Brain microvascular endothelial cell (primary cell): ENCODE measurements around the gene DCXR.

Experiments used
- DNase-seq: peaks from one replicate; pipeline ENCODE4 v3.0.0-alpha.2; 2020
- H3K27ac ChIP-seq: fragments of 250-450 bp; sonication (Bioruptor Pico); 2 replicates; pipeline ENCODE4 v1.5.1; 2020; ENCODE audit warnings: mild to moderate bottlenecking, moderate library complexity
- H3K27me3 ChIP-seq: fragments of 250-450 bp; sonication (Bioruptor Pico); replicated peaks from 2 replicates; pipeline ENCODE4 v1.5.1; 2020; ENCODE audit warnings: mild to moderate bottlenecking
- H3K36me3 ChIP-seq: fragments of 250-450 bp; sonication (Bioruptor Pico); replicated peaks from 2 replicates; pipeline ENCODE4 v1.5.1; 2020; ENCODE audit warnings: mild to moderate bottlenecking
- H3K4me3 ChIP-seq: 2 replicates; pipeline ENCODE4 v1.5.1; 2011; ENCODE audit warnings: low read depth, mild to moderate bottlenecking, control low read depth, low read length, moderate library complexity
- in situ Hi-C: cut with HindIII; loops from 2 replicates; pipeline ENCODE4 v1.10.0; 2017; ENCODE audit warnings: low sequenced_read_pairs, low pct_ligation_motif_present
- TF ChIP-seq, protein P1 (sequence below): IDR thresholded peaks from 2 replicates; pipeline ENCODE4 v1.5.1; 2011; ENCODE audit warnings: low read depth, mild to moderate bottlenecking, moderate library complexity, low read length, control low read depth, inconsistent platforms; ENCODE audit errors: missing control alignments

DCXR gene

DNA sequence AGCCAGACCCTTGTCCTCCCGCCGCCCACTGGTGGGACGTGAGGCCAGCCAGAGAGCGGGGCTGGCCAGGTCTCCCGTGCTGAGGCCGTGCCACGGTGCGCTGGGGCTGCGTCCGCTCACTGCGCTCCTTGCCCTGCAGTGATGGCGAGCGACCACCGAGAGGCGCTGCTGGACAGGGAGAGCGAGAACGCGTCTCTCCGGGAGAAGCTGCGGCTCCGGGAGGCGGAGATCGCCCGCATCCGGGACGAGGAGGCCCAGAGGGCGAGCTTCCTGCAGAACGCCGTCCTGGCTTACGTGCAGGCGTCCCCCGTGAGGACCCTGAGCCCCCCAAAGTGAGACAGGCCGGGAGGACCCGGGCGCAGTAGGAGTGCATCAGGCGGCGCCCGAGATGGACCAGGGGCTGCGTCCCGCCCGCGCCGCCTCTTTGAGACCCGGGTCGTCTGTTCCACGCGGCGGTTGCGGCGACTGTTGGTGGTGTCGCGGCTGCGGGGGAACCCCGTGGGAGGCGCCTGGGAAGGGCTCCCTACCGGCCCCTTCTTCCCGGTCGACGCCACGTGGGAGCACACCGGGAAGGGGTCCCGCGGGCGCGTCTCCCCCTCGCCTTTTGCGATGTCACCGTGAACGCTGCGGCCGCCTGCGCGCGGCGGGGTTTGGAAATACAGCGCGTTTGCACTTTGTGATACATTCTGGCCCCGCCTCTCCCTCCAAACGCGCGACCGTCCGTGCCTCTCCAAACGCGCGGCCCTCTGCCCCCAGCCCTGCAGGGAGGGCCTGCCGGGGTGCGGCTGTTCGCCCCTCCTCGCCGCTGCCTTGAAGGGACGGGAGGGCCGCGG lies 6.8 kb downstream of the DCXR start:
- in situ Hi-C loops = loop anchor here (10.0 kb wide), 1 partner anchor 56 kb away; the partner anchor contains the start of gene ASPSCR1
- peak; percentile 64 for DNase-seq
- H3K4me3 ChIP-seq = peak overlapping the region; percentile 59
- no peaks in the 10 kb centered on the region for H3K27me3 ChIP-seq
- no peaks in the 10 kb centered on the region for H3K36me3 ChIP-seq
- no peak overlapping the region for H3K27ac ChIP-seq
- TF ChIP-seq, protein P1, sequence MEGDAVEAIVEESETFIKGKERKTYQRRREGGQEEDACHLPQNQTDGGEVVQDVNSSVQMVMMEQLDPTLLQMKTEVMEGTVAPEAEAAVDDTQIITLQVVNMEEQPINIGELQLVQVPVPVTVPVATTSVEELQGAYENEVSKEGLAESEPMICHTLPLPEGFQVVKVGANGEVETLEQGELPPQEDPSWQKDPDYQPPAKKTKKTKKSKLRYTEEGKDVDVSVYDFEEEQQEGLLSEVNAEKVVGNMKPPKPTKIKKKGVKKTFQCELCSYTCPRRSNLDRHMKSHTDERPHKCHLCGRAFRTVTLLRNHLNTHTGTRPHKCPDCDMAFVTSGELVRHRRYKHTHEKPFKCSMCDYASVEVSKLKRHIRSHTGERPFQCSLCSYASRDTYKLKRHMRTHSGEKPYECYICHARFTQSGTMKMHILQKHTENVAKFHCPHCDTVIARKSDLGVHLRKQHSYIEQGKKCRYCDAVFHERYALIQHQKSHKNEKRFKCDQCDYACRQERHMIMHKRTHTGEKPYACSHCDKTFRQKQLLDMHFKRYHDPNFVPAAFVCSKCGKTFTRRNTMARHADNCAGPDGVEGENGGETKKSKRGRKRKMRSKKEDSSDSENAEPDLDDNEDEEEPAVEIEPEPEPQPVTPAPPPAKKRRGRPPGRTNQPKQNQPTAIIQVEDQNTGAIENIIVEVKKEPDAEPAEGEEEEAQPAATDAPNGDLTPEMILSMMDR = peak; percentile 87

DNA sequence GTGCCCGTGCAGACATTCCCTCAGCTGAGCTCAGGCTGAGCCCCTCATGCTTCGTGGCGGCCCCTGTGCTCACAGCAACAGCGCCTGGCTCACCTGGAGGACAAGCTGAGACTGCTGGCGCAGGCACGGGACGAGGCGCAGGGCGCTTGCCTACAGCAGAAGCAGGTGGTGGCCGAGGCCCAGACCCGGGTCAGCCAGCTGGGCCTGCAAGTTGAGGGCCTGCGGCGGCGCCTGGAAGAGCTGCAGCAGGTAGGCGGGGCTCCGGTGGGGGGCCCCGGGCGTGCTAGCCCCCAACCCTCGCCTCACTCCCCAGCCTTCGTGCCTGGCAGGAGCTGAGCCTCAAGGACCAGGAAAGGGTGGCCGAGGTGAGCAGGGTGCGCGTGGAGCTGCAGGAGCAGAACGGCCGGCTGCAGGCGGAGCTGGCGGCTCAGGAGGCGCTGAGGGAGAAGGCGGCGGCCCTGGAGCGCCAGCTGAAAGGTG lies 7.5 kb downstream of the DCXR start:
- TF ChIP-seq, protein P1 = no peak
- Histone ChIP-seq H3K27me3 (no peaks in the 10 kb centered on the region), H3K27ac (no peak overlapping the region), H3K36me3 (no peaks in the 10 kb centered on the region), H3K4me3 (no peak overlapping the region)
- in situ Hi-C loops = loop anchor here (10.0 kb wide), 1 partner anchor 55 kb away; the partner anchor contains the start of gene ASPSCR1
- DNase-seq = no peak

DNA sequence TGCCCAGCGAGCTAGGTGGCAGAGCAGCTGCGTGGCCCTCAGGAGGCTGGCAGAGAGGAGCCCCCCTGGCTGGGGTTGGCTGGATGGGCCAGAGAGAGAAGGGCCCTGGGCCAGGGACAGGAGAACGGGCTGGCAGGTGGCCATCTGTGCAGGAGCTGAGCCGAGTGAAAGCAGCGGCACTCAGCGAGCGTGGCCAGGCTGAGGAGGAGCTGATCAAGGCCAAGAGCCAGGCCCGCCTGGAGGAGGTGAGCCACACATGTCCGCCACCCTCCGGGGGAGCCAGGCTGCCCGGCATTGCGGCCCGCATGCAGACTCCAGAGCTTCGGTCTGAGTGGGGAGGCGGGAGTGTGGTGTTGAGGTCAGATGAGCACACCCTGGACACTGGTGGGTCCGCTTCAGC lies 8.1 kb downstream of the DCXR start:
- no peak overlapping the region for H3K27ac ChIP-seq
- DNase-seq = no peak
- no peaks in the 10 kb centered on the region for H3K36me3 ChIP-seq
- H3K27me3 ChIP-seq = no peaks in the 10 kb centered on the region
- TF ChIP-seq, protein P1 = no peak
- in situ Hi-C loops = no loop called here
- no peak overlapping the region for H3K4me3 ChIP-seq

DNA sequence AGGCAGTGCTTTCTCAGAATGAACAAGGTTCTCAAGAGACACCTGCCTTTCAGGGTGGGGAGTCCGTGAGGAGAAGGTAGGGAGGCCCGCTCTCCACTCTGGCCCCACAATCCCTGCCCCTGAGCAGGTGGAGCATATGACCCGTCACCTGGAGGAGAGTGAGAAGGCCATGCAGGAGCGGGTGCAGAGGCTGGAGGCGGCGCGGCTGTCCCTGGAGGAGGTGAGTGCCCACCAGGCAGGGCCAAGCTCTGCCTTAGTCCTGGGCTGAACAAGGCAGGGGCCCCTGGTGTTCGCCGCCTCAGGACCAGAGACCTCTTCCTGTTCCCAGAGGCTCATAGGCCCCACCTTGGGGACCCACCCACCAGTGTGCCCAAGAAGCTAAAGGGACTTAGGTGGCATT lies 8.5 kb downstream of the DCXR start:
- Histone ChIP-seq H3K27me3 (no peaks in the 10 kb centered on the region), H3K36me3 (no peaks in the 10 kb centered on the region), H3K27ac (no peak overlapping the region), H3K4me3 (no peak overlapping the region)
- in situ Hi-C loops = no loop called here
- no peak for DNase-seq
- TF ChIP-seq, protein P1 = no peak

DNA sequence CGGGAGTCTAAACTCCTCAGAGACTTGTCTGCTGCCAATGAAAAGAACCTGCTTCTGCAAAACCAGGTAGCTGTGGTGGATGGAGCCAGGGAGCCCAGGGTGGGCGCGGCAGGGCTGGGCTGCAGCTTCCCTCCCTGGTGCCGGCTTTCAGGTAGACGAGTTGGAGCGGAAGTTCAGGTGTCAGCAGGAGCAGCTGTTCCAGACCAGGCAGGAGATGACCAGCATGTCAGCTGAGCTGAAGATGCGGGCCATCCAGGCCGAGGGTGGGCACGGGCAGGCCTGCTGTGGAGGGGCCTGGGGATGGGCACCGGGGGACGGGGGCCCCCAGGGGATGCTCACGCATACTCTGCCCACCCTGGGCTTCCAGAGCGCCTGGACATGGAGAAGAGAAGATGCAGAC lies 9.3 kb downstream of the DCXR start:
- H3K36me3 ChIP-seq = no peaks in the 10 kb centered on the region
- H3K4me3 ChIP-seq = no peak overlapping the region
- in situ Hi-C loops = no loop called here
- DNase-seq = no peak
- H3K27ac ChIP-seq = no peak overlapping the region
- H3K27me3 ChIP-seq = no peaks in the 10 kb centered on the region
- TF ChIP-seq, protein P1 = no peak
